Ascending aorta (tissue), 2 donors: ENCODE data around the gene RUNX2. TPM values are rescaled to one million over a fixed set of nuclear protein-coding genes. Genes with fewer than 3 reads are reported as not detected.

Experiments
- DNase-seq, 2 donors: peaks; one replicate each; pipeline ENCODE4 v3.0.0-alpha.2; 2019; ENCODE audit warnings: low spot score in 2 of 2
- H3K27ac ChIP-seq, 2 donors: fragments of 200-600 bp; sonication (generic); one replicate each; pipeline ENCODE4 v1.5.1; 2016 to 2017; ENCODE audit warnings: mild to moderate bottlenecking in 1 of 2
- H3K27me3 ChIP-seq: fragments of 200-600 bp; sonication (generic); one replicate; pipeline ENCODE4 v1.5.1; 2017
- H3K36me3 ChIP-seq, 2 donors: fragments of 200-600 bp; sonication (generic); one replicate each; pipeline ENCODE4 v1.5.1; 2016
- H3K4me1 ChIP-seq, 2 donors: fragments of 200-600 bp; sonication (generic); one replicate each; pipeline ENCODE4 v1.5.1; 2016 to 2017; ENCODE audit warnings: mild to moderate bottlenecking in 1 of 2
- H3K4me3 ChIP-seq, 2 donors: fragments of 200-600 bp; sonication (generic); one replicate each; pipeline ENCODE4 v1.5.1; 2016 to 2017; ENCODE audit warnings: mild to moderate bottlenecking in 1 of 2
- H3K9me3 ChIP-seq, 2 donors: fragments of 200-600 bp; sonication (generic); one replicate each; pipeline ENCODE4 v1.5.1; 2016
- CTCF ChIP-seq, 3 experiments: fragments of 200-600 bp in 2 of 3; fragments of 450-650 bp in 1 of 3; sonication (generic) in 2 of 3; IDR thresholded peaks; one replicate each; pipeline ENCODE4 v1.5.1; 2016 to 2019; ENCODE audit warnings: antibody characterized with exemption in 3 of 3, mild to moderate bottlenecking in 1 of 3, moderate library complexity in 1 of 3
- intact Hi-C: fragments of 100-400 bp; cut with DNase I; formaldehyde crosslinking; loops from one replicate; pipeline ENCODE4 v1.15.1; 2023
- total RNA-seq: library from RNA; depleted of rRNA; stranded (reverse); fragments of >200 nt; gene quantifications from one replicate; pipeline ENCODE4 v1.1.0, GENCODE V29; 2016

Gene RUNX2
- total RNA-seq, 1 donor from 2014 or later = 0.21 TPM

- TF ChIP-seq CTCF (IDR thresholded peaks at IDR 0.05) = no peak
- no peak overlapping the region for H3K27ac ChIP-seq
- intact Hi-C loops = no loop called here
Measured at GRCh38 chr6:45679631-45680030, 351.5 kb downstream of the RUNX2 start.

DNA sequence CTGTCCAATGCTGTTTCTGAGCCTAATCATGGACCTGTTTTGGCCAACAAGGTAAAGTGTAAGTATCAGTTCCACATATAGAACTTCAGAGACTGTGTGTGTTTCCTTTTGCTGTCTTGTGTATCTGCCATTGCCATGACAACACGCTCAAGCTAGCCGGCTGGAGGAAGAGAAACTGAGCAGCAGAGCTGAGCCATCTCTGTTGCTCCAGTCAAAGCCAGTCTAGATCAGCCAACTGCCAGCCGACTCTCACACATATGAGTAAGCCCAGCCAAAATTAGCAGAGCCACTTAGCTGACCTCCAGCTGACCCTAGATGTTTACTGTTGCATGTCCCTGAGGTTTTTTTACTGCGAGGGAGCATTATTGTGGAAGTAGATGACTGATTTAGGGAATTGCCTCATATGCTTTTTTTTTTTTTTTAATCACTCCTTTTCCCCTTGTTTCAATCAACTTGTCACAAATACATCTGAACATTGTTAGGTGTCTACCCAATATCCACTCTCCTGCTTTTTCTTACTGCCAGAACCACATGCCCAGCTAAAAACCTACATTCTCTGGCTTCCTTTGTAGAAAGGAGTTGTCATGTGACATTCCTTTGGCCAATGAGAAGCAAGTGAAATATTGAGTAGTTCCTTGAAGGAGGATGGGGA, 353.9 kb downstream of the RUNX2 start:
- intact Hi-C loops = no loop called here
- H3K4me3 ChIP-seq = no peak overlapping the region
- H3K4me1 ChIP-seq = no peaks in the 10 kb centered on the region
- no peak for TF ChIP-seq CTCF (IDR thresholded peaks at IDR 0.05)
- no peak overlapping the region for H3K27ac ChIP-seq
- H3K27me3 ChIP-seq = no peaks in the 10 kb centered on the region
- peaks cover 0 to 5% of the 10 kb centered on the region in 2 donors for H3K9me3 ChIP-seq
- no peak for DNase-seq
- no peaks in the 10 kb centered on the region for H3K36me3 ChIP-seq

More at GRCh38 chr6:45679631-45680030, 351.5 kb downstream of the RUNX2 start:
- H3K27me3 ChIP-seq = no peaks in the 10 kb centered on the region
- no peak overlapping the region for H3K4me3 ChIP-seq
- no peak for DNase-seq
- H3K4me1 ChIP-seq = no peaks in the 10 kb centered on the region
- H3K36me3 ChIP-seq = no peaks in the 10 kb centered on the region
- H3K9me3 ChIP-seq = peaks cover 0 to 5% of the 10 kb centered on the region in 2 donors

DNA sequence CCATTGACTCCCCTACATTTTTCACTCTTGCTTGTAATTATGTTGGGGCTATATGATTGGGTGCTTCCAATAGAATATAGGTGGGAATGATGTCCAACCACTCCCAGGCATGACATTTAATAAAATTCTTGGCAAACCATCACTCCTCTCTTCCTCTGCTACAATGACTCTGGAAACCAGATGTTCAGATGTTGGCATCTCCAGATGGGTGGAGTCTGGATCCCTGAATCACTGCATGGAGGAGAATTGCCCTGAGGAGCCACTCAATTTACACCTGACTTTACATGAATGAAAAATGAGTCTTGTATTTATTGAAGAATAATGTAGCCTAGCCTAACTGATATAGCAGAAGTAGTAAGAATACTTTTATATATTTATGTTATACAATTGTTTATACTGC, 356.3 kb downstream of the RUNX2 start:
- intact Hi-C loops = no loop called here
- Histone ChIP-seq H3K4me1 (no peaks in the 10 kb centered on the region), H3K27ac (no peak overlapping the region), H3K36me3 (no peaks in the 10 kb centered on the region), H3K9me3 (peaks cover 0 to 5% of the 10 kb centered on the region in 2 donors), H3K27me3 (no peaks in the 10 kb centered on the region), H3K4me3 (no peak overlapping the region)
- no peak for DNase-seq
- no peak for TF ChIP-seq CTCF (IDR thresholded peaks at IDR 0.05)

DNA sequence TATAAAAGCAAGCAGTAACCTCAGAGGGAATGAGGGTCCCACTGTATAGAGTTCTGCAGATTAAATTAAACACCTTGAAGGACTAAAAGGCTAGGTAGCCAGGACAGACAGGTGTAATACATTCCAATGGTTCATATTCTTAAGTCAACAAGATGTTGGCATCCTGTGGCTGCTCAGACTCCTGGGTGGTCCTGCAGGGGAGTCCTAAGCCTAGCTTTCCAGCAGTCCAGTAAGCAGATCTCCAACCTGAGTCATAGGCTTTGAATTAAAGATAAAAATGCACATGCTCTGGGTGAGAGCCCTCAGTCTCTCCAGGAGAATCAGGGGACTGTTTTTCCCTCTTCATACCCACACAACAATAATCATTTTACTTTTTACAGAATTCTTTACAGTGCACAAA, 356.9 kb downstream of the RUNX2 start:
- peaks cover 0 to 5% of the 10 kb centered on the region in 2 donors for H3K9me3 ChIP-seq
- no peak overlapping the region for H3K4me3 ChIP-seq
- no peak for DNase-seq
- no peaks in the 10 kb centered on the region for H3K4me1 ChIP-seq
- intact Hi-C loops = no loop called here
- no peaks in the 10 kb centered on the region for H3K27me3 ChIP-seq
- no peaks in the 10 kb centered on the region for H3K36me3 ChIP-seq
- H3K27ac ChIP-seq = no peak overlapping the region
- no peak for TF ChIP-seq CTCF (IDR thresholded peaks at IDR 0.05)

DNA sequence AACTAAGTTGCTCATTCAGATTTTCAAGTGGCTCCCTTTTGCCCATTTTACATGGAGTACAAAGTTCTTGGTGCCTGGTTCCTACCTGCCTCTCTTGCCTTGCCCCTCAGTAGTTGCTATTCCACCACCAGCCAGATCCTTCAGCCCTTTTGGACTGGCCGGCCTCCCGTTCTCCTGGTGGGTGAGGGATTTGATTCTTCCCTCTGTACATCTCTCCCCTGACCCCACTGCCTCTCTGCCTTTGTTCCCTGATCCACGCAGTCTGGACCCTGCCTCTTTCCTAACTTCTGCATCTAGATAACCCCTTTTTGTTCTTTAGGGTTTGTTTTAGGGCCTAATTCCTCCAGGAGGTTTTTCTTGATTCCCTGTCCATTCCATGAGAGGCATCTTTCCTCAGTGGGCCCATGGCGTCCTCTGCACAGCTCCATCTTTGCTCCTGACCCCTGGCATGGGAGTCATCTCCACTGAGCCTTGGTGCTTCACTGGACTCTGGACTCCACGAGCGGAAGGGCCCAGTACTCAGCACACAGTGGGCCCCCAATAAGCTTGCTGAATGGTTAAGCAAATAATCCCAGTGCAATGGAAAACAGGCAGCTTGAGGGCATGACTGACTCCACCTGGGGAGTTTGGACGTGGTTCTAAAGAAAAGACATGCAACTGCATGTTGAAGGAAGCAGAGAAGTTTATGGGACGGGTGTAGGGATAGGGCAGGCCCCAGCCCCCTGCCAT, 358.9 kb downstream of the RUNX2 start:
- intact Hi-C loops = no loop called here
- Histone ChIP-seq H3K27me3 (no peaks in the 10 kb centered on the region), H3K36me3 (no peaks in the 10 kb centered on the region), H3K4me1 (no peaks in the 10 kb centered on the region), H3K27ac (no peak overlapping the region), H3K9me3 (peaks cover 0 to 2% of the 10 kb centered on the region in 2 donors), H3K4me3 (no peak overlapping the region)
- DNase-seq = no peak
- no peak for TF ChIP-seq CTCF (IDR thresholded peaks at IDR 0.05)
